Heart left ventricle (tissue), 13 donors: ENCODE data around the gene DACT2.

ENCODE experiments used
- CTCF ChIP-seq, 12 donors: fragments of 200-600 bp; sonication (generic) in 4 of 12; IDR thresholded peaks; one replicate each; pipeline versions ENCODE4 v1.5.0 to v1.8.0; 2018 to 2022; ENCODE audit warnings: antibody characterized with exemption in 12 of 12, mild to moderate bottlenecking in 5 of 12
- POLR2A ChIP-seq, 2 donors: fragments of 450-650 bp; IDR thresholded peaks; one replicate each; pipeline ENCODE4 v1.6.1; 2017; ENCODE audit warnings: antibody characterized with exemption in 2 of 2, mild to moderate bottlenecking in 2 of 2, moderate library complexity in 2 of 2
- donor health status: ischemic (EF 13 %, LVEDD 7.1; RV severe dilation, severe dysfunction).
- donor health status: DM: no; HTN: yes; CAD: no.
- donor health status: DM: no; HTN: no; CAD: no.
- donor health status: ischemic (EF 25% LVEDD 6.9; RV normal size, moderate dysfunction).
- donor health status: ischemic (EF 25% LVEDD 5.7; RV mildly dilated, moderate dysfunction).
- donor health status: ischemic (EF 35%, LVEDD 5.7; RV mildly dilated, moderate dysfunction).
- donor health status: nonischemic (EF 11% LVEDD 7.7; RV severe dilation, severe dysfunction).
- donor health status: DM: yes; HTN: yes; CAD: no.
- donor health status: PGD.
- donor health status: ischemic (EF 29% LVEDD 5.4; RV normal size, mild dysfunction).
- donor health status: nonischemic (EF 23%, LVEDD 6.1; RV moderate dilation, normal function).

GRCh38 chr6:168302534-168302933, 17.0 kb downstream of the DACT2 start:
- no peak for TF ChIP-seq CTCF (IDR thresholded peaks at IDR 0.05)
- TF ChIP-seq POLR2A (IDR thresholded peaks at IDR 0.05) = no peak
